Keratinocyte (primary cell): ENCODE data around the gene KCNQ2.

ENCODE experiments used
- EZH2 ChIP-seq: IDR thresholded peaks from one replicate; pipeline ENCODE4 v1.6.1; 2012; ENCODE audit warnings: inconsistent platforms, mild to moderate bottlenecking, low read length, moderate library complexity
- TF ChIP-seq, protein P1 (sequence below), 3 experiments: IDR thresholded peaks in 1 of 3; conservative IDR thresholded peaks in 1 of 3; optimal IDR thresholded peaks in 1 of 3; 2 replicates in 2 of 3; 3 replicates in 1 of 3; pipeline versions ENCODE3 to v1.5.1; 2011; ENCODE audit warnings: low read length in 3 of 3, mild to moderate bottlenecking in 3 of 3, moderate library complexity in 2 of 3, control low read depth in 1 of 3, inconsistent platforms in 1 of 3; ENCODE audit not compliant: insufficient read depth in 2 of 3; ENCODE audit errors: extremely low read depth in 1 of 3

DNA sequence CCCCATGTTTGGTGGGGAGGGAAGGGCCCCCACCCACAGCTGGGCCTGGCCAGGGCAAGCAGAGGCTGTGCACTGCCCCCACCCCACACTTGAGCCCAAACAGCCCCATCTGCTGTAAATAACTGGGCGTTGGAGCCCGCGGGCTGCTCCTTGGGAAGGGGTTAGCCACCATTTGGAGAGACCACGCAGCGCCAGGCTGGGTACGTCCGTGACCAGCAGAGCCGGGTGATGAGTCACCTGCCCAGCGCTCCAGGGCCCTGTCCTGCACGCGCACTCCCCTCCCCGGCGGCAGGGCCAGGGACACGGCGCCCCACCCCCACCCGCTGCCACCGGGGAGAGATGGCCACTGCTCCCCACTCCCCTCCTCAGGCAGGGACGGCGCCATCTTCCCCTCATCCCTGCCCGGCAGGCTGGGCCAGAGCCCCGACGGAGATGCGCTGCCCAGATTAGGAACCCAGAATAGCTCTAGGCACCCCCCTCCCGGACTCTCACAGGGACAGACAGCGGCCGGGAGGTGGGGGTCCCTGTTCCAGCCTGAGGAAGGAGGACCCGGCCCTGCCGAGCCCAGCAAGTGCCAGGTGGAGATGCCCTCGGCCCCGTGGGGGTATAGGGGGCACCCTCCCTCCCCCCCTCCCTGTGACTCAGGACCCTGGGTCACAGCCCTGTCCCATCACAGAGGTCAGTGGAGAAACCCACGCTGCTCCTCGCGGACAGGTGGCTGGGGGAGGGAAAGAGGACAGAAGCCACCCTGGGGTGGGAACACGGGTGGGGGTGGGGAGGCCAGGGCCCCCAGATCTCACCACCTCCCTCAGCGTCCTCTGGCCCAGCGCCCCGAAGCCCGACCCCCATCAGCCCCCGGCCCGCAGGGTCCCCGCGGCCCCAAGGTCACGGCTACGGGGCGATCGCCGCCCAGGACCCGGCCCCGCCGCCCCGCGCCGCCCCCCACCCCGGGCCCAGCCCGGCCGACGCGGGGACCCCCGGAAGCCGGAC, 25.8 kb upstream of the KCNQ2 start:
- TF ChIP-seq, protein P1, sequence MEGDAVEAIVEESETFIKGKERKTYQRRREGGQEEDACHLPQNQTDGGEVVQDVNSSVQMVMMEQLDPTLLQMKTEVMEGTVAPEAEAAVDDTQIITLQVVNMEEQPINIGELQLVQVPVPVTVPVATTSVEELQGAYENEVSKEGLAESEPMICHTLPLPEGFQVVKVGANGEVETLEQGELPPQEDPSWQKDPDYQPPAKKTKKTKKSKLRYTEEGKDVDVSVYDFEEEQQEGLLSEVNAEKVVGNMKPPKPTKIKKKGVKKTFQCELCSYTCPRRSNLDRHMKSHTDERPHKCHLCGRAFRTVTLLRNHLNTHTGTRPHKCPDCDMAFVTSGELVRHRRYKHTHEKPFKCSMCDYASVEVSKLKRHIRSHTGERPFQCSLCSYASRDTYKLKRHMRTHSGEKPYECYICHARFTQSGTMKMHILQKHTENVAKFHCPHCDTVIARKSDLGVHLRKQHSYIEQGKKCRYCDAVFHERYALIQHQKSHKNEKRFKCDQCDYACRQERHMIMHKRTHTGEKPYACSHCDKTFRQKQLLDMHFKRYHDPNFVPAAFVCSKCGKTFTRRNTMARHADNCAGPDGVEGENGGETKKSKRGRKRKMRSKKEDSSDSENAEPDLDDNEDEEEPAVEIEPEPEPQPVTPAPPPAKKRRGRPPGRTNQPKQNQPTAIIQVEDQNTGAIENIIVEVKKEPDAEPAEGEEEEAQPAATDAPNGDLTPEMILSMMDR (optimal IDR thresholded peaks at IDR 0.05 in 1 of 3, IDR thresholded peaks at IDR 0.05 in 1 of 3, conservative IDR thresholded peaks at IDR 0.05 in 1 of 3; ENCODE audit: extremely low read depth in 1 of 3, insufficient read depth in 2 of 3, low read length in 3 of 3), result no peak
- TF ChIP-seq EZH2, result peak; percentile 45
